SK-N-MC (cell line): ENCODE measurements around the gene PCGF3.

ENCODE experiments used
- EZH2 ChIP-seq: fragments of 200-600 bp; sonication (generic); IDR thresholded peaks from one replicate; pipeline ENCODE4 v1.6.1; 2017; ENCODE audit warnings: antibody characterized with exemption
- FOXP2 ChIP-seq: optimal IDR thresholded peaks from 2 replicates; pipeline ENCODE3; 2011; ENCODE audit warnings: mild to moderate bottlenecking, moderate library complexity; ENCODE audit not compliant: insufficient read depth; ENCODE audit errors: extremely low read length, control extremely low read depth
- POLR2AphosphoS5 ChIP-seq: IDR thresholded peaks from 2 replicates; pipeline ENCODE4 v1.6.1; 2012; ENCODE audit warnings: mild to moderate bottlenecking, low read depth, low read length, borderline replicate concordance

DNA sequence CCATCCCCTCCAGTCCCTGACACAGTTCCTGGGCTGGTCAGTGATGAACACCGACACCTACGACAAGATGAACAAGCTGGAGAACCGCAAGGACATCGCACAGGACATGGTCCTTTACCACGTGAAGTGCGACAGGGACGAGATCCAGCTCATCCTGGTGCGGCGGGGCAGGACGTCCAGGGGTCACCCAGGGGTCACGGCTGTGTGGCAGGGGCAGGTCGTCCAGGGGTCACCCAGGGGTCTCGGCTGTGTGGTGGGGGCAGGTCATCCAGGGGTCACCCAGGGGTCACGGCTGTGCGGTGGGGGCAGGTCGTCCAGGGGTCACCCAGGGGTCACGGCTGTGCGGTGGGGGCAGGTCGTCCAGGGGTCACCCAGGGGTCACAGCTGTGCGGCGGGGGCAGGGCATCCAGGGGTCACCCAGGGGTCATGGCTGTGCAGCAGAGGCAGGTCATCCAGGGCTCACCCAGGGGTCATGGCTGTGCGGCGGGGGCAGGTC, 48.2 kb upstream of the PCGF3 start:
- no peak for TF ChIP-seq POLR2AphosphoS5
- TF ChIP-seq EZH2 = no peak
- no peak for TF ChIP-seq FOXP2
